Fibroblast of mammary gland (primary cell): Measurements from ENCODE around the gene RHBDF2.
"Not testable (repeated sequence)": the region's sequence is repeated elsewhere in the genome, so short reads cannot be mapped to it uniquely, and the experiment has no call there.

Experiments used
- DNase-seq: peaks from one replicate; pipeline ENCODE4 v3.0.0-alpha.2; 2010; ENCODE audit warnings: low read depth
- H3K4me3 ChIP-seq: 2 replicates; pipeline ENCODE4 v1.5.1; 2011; ENCODE audit warnings: low read depth, mild to moderate bottlenecking, low read length, moderate library complexity; ENCODE audit not compliant: control insufficient read depth
- CTCF ChIP-seq: conservative IDR thresholded peaks from 2 replicates; pipeline ENCODE4 v1.5.1; 2011; ENCODE audit warnings: low read depth, low read length, inconsistent platforms; ENCODE audit not compliant: control insufficient read depth, insufficient read depth

The RHBDF2 gene

GRCh38 chr17:76528156-76528527 is 26.9 kb upstream of the RHBDF2 start:
- no peak overlapping the region for H3K4me3 ChIP-seq
- TF ChIP-seq CTCF: no peak
- no peak for DNase-seq

GRCh38 chr17:76527430-76528111 is 26.3 kb upstream of the RHBDF2 start:
- H3K4me3 ChIP-seq: no peak overlapping the region

GRCh38 chr17:76527016-76527415 is 25.8 kb upstream of the RHBDF2 start:
- H3K4me3 ChIP-seq, DNase-seq: not testable (repeated sequence)

More at GRCh38 chr17:76527430-76528111, 26.3 kb upstream of the RHBDF2 start:
- TF ChIP-seq CTCF: no peak
- peak; percentile 92 for DNase-seq

DNA sequence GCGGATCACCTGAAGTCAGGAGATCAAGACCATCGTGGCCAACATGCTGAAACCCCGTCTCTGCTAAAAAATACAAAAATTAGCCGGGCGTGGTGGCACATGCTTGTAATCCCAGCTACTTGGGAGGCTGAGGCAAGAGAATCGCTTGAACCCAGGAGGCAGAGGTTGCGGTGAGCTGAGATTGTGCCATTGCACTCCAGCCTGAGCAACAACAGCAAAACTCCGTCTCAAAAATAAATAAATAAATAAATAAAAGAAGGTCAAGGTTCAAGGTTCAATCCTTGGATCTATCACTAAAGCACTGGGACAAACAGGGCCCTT is 24.2 kb upstream of the RHBDF2 start:
- H3K4me3 ChIP-seq, DNase-seq: not testable (repeated sequence)

DNA sequence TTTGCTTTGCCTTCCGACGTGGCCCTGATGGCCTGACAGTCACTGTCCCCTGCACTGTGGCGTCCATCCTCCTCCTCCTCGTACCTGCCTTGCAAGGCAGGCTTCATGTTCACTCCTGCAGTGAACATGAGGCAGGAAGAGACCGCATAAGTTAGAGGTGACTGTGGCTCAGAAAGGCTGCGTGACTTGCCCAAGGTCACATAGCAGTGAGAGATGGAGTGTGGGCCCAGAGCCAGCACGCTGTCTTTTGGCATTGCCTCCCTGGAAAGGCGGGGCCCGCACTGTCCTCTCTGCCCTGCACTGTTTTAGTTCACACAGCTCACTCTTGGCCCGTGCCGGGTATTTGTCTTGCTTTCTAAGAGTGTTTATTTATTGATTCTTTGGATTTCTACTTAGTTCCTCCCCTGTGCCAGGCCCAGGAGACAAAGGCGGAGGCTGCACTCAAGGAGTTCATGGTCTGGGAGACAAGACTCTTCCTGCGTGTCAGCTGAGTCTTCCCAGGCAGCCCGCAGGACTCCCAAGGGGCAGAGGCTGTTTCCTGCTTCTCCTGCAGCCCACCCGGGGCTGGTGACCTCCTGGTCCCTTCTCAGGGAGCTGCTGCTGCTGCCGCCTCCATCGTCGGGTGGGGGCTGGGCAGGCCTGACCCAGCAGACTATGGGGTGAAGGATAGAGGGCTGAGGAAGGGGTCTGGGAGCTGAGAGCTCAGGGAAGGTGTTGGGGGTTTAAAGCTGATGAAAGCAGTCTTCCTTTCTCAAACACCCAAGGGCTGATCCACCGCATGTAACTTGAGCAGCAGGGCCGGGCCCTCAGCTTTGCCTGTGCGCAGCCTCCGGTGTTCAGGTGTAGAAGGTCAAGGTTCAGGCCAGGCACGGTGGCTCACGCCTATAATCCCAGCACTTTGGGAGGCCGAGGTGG is 23.6 kb upstream of the RHBDF2 start:
- no peak for TF ChIP-seq CTCF
- no peak overlapping the region for H3K4me3 ChIP-seq
- DNase-seq: peak; percentile 77

DNA sequence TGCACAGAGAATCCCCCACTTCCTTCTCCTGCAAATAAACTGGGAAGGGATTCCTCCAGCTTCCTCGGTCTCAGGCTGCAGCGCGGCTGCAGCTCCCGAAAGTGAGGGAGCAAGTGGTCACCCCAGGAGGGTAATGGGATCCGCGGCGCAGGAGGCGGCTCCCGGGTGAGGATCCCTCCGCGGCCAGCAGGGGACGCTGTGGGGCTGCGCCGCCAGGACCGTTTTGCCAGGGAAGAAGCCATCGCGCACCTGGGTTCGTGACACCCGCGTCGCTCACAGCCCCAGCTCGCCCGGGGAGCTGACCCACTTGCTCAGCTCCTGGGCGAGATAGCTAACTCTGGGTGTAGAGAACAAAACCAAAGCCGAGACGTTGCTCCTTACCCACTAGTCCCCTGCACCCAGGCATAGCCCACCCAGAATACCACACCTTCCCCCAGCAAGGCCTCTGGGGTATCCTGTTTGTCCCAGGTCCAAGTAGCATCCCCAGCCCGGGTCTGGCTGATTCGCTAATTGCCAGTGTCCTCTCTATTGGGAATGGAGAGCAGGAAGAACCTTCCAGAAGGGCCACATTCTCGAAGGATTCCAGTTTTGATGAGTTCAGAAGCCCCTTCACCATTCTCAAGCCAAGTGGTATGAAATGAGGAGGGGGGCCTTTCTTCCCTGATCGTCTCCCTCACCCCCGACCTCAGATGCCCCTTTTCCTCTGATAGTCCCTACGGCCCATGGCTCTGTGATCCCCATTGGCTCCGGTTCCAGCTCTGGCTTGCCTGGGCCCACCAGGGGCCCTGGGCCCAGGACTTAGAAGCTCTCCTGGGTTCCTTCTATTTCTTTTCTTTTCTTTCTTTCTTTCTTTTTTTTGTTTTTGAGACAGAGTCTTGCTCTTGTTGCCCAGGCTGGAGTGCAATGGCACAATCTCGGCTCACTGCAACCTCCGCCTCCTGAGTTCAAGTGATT is 22.1 kb upstream of the RHBDF2 start:
- no peak overlapping the region for H3K4me3 ChIP-seq
- peak; percentile 91 for TF ChIP-seq CTCF
- peak; percentile 57 for DNase-seq

DNA sequence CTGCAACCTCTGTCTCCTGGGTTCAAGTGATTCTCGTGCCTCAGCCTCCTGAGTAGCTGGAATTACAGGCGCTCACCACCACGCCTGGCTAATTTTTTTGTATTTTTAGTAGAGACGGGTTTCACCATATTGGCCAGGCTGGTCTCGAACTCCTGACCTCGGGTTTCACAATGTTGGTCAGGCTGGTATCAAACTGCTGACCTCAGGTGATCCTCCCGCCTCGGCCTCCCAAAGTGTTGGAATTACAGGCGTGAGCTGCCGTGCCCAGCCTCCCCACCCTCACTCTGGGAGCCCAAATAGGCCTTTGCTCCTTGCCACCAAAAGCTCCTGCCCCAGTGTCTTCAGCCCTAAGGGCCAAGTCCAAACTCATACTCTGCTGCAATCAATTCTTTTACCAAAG is 20.5 kb upstream of the RHBDF2 start:
- DNase-seq, H3K4me3 ChIP-seq: not testable (repeated sequence)

- no peak for DNase-seq
- no peak for TF ChIP-seq CTCF
- H3K4me3 ChIP-seq: no peak overlapping the region
Measured at GRCh38 chr17:76521262-76521661, 20.0 kb upstream of the RHBDF2 start.
